Fibroblast of skin of right biceps (primary cell): ENCODE results near the gene STYXL2.
A peak's percentile ranks its signal among the peaks of the same experiment; 100 is the strongest.

Source experiments
- DNase-seq: peaks from one replicate; pipeline ENCODE4 v3.0.0-alpha.2; 2013

The STYXL2 gene

GRCh38 chr1:167093846-167094516, at the start of gene STYXL2:
Gene STYXL2 (plus strand): TSS chr1:167094075. CDS start chr1:167094850, 775 bp downstream.
- DNase-seq, result no peak

DNA sequence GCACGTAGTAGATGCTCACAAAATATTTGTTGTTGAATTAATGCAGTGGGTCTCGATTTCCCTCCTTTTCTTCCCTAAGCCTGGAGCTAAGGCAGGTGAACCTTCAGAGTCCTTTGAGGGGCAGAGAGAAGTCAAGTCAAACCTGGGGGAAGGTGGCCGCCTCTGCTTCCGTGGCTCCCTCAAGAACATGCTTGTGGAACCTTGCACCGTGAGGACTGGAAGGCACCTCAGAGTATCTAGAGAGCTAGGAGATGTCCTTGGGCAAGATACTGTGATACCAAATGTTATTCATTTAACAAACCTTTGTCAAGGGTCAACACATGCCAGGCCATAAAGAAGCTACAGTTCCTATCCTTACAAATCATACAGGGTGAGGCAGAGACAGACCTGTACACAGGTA, 42.0 kb upstream of the STYXL2 start:
- DNase-seq, result no peak

DNA sequence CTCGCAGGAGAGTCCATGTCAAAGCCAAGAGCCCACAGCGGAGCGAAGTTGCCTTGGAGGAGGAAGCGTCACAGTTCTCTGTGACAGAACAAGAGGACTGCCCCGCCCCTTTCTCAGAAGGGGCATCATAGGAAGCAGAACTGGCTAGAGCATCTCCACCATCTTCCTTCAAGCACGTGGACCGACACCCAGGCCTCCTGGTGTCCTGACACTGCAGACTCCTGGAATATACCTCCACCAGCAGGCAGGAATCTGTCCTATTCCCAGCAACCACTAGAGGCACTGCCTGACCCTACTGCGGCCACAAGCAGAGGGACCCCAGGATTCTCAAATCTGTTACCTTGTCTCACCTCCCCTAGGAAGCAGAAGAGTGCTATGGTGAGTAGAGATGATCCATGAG, 41.5 kb upstream of the STYXL2 start:
- no peak for DNase-seq

DNA sequence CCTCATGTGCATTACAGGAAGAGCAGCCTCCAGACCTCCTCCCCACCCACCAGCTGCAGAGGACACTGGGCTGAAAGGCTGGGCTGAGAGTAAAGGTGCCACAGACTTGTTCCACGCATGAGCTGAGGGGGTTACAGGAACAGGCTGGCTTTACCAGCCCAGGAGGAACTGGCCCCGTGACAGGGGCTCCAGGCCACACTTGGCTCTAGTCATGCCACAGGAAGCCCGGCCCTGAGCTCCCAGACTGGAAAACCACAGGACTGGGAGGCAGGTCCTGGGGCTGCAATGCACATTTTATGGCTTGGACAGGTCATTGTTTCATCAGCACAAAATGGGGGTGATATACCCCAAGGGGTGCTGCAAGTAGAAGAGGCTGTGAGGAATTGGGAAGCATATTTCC, 39.3 kb upstream of the STYXL2 start:
- no peak for DNase-seq

DNA sequence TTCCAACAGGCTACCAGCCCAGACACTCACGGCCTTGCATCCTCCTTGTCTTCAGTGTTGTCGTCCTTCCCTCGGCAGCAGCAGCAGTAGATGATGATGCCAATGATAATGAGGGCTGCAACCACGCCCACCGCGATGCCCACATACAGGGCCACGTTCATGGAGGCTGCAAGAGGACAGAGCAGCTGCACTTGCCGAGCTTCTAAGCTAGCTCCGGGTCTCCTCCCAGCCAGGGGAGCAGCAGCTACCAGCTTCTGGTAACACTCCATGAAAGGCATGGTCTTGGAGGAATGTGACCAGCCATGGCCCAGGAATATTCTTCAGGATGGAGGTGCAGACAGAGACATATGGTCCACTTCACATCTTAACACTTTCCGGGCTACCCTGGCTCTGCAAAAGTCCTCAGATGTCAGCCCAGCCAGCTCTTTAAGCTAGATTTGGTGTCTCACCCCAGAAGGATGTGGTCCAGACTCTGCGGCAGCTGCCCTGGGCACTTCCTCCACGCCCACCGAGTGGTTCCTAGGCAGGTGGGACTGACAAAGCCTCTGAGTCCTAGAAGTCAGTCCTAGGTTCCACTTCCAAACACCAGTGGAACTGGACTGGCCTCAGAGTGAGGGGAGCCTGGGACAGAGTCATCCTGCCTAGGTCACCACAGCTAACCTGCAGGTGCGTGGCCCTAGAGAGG, 38.8 kb upstream of the STYXL2 start:
- DNase-seq, result no peak

DNA sequence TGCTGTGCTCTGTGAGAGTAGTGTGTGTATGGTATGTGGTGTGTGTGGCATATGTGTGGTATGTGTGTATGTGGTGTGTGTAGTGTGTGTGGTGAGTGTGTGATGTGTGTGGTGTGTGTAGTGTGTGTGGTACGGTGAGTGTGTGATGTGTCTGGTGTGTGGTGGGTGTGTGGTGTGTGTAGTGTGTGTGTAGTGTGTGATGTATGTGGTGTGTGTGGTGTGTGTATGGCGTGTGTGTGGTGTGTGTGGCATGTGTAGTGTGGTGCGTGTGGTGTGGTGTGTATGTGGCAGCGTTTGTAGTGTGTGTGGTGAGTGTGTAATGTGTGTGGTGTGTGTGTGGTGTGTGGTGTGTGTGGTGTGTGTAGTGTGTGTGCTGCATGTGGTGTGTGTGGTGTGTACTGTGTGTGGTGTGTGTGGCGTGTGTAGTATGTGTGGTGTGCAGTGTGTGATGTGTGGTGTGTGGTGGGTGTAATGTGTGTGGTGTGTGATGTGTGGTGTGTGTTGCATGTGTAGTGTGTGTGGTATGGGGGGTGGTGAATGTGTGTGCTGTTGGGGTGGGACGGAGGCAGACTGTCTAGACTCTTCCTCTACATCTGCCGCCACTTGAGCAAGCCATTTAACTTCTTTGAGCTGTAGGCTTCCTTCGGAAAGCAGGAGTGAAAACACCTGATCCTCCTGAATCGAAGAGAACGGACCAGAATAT, 37.2 kb upstream of the STYXL2 start:
- DNase-seq, result no peak

DNA sequence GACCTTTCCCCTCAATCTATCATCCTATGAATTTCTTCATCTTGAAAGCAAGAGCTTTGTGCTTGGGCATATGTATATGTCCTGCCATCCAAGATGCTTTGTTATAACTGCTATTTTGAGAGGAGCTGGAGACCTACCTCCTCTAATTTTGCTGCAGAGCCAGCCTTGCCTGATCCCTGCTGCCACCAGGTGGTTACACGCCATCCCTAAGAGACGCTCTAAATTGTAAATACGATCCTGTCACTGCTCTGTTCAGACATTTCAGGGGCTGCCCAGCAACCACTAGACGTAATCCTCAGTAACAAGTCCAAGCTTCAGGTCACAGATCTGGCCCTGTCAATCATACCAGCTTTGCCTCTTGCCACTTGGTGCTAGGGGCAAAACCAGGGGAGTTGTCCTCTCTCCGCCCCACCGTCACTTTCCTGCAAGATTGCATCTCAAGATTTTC, 36.6 kb upstream of the STYXL2 start:
- DNase-seq, result peak; percentile 11

DNA sequence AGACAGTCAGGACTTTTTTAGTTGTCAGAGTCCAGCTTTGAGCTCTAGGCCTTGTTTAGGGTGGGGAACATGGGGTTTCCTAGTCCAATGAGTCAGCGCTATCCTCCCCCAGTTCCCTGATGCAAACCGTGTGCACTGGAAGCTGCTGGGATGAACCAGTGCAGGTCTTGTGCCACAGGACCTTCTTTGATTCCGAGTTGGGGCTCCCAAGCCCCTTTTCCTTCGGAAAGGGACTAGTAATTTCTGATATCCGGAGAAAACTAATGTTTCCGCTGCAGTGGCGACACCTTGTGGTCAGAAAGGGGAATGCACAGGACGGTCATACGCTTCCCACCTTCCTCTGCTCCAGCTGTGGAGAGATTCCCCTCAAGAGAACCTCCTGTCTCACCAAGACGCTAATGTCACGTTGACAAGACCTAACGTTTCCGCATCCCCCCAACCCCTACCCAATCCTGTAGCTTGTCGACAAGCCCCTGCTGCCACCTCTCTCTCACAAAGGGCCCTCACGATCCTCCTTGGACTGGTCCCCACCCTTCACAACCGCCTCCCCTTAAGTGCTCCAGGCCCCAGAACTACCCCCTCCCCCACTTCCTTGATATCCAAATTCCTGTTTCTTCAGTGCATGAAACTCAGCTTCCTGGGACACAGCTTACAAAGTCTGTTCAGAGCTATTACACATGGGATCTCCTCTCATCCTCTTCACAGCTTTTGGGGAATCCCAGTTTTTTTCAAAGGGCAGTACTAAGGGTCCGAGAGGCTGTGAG, 34.6 kb upstream of the STYXL2 start:
- DNase-seq, result peak; percentile 52

GRCh38 chr1:167059809-167060107, 34.1 kb upstream of the STYXL2 start:
- no peak for DNase-seq

DNA sequence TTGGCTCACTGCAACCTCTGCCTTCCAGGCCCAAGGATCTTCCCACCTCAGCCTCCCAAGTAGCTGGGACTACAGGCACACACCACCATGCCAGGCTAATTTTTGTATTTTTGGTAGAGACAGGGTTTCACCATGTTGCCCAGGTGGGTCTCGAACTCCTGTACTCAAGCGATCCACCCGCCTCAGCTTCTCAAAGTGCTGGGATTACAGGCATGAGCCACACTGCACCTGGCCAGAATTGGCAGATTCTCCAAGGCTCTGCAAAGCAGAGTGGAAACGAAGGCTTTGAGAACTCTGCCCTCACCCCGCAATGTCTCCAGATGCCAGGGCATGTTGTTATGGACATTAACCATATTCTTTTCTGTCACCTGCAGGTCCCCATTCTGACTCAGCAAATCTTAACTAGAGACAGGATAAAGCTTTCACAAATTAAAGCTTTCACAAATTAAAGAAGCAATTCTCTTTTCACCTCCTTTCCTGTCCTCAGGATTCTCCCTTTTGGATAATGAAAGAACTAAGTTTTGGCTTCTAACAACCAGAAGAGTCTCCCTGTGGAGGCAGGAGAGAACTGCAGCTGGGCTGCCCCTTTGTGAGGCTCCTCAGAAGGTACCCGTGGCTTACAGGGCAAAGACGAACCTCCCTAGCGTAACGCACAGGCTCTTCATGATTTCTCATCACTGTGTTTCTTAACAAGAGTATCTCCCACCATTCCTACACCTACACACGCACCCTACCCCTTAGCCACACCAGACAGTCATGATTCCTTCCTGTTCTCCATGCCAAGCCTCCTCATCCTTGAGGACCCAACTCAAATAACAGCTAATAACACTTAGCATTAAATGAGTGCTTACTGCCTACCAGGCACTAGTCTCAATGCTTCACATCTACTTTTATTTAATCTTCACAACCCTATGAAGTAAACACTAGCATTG, 33.5 kb upstream of the STYXL2 start:
- no peak for DNase-seq

DNA sequence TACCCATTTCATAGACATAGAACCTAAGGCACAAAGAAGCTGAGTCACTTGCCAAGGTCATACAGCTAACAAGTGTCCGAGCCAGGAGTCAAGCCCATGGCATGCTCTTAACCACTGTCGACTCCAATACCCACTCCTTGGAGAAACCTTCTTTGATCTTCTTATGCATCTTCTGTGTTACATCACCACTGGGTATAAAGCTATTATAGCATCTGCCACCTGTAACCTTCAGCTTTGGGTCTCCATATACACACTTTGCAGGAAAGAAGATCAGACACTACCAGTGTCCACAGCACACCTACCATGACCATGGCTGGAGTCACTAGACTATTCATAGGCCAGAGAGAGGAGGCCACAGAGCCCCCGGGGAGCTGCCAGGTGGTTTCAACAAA, 32.8 kb upstream of the STYXL2 start:
- no peak for DNase-seq

DNA sequence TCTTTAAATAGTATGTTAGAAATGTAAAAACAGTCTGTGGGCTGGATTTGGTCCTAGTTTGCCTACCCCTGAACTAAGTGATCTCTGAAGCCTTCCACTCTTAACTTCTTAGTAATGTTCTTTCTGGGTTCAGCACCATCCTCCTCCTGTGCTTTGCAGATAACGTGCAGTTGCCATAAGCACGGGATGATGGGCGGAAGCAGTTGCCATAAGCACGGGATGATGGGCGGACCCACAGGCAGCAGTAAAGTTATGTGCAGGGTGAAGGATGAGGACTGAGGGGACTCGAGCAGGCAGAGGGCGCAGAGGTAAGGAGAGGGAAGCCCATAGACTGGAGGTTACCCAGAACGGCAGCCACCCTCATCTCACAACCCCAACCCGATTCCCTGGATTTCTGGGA, 29.3 kb upstream of the STYXL2 start:
- DNase-seq, result no peak

GRCh38 chr1:167065471-167065870, 28.4 kb upstream of the STYXL2 start:
- no peak for DNase-seq

DNA sequence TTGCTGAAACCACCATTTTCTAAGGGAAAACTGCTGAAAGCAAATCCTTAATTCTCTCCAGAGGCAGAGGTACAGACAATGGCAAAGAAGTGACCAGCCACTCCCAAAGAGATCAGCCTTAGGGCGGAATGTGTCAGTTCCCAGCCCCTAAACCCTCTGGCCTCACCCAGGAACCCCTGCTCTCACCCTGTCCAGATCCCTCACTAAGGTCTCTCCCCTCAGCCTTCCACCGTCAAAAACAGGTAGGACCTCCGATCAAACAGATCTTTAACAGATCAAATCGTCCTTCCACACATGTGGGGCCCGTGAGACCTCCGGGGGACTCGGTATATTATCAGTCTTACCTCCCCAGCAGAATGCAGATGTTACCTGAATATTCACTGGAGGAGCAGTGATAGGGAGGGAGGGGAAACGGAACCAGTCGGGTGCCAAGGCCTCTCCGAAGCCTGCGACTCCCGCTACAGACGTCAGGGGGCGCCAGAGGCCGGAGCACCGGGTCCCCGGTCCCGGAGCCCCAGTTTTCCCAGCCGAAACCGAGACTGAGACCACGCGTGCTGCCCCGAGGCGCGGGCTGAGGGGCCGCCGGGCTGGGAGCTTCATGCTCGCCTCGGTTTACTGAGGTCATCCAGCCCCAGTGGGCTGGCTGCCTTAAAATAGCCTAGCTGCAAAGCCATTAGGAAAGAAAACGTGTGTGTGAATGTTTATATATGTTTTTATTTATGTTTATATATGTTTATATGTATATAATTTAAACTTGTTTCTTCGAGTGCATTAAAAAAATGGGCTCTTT, 27.3 kb upstream of the STYXL2 start:
- DNase-seq, result peak; percentile 37

- DNase-seq, result no peak
These were observed 26.0 kb upstream of the STYXL2 start for GRCh38 chr1:167067904-167068303.

DNA sequence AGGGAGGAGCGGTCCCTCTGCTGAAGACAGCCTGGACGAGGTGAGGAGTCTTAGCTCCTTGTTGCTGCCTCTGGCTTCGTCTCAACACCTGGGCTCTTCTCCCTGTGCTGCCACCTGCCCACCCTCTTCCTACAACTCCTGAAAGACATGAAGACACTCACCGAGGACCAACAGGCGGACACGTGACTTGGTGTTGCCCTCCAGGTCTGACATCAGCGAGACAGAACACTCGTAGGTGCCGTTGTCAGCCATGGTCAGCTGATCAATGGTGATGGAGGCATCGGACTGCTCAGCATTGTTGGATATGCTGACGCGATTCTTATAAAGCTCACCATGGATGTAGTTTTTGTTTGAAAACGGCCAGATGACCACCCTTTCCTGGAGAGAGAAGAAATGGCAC, 25.1 kb upstream of the STYXL2 start:
- no peak for DNase-seq

GRCh38 chr1:167071286-167071685, 22.6 kb upstream of the STYXL2 start:
- no peak for DNase-seq

DNA sequence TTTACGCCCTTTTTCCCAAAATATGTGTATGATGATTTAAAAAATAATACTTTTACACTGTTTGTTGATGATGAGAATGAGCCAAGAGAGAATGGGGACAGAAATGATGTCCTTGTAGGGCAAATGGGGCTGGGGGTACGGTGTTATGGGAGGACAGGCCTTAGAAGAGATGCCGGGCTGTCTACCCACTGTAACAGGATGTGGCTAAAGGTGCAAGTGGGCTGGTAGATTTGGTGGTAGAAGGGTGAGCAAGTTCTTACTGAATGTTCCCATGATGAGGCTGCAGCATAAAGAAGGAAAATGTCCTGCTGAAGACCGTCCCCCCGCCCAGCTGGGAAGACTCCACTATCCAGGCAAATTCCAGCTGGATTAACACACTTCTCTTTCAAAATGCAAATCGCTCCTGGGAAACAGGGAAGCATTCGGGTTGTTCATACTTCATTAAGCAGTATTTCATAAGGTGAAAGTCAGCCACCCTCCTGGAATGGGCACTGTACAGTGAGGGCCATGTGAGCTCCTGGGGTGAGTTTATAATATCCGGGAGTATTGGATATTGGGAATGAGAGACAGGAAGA, 17.7 kb upstream of the STYXL2 start:
- no peak for DNase-seq

DNA sequence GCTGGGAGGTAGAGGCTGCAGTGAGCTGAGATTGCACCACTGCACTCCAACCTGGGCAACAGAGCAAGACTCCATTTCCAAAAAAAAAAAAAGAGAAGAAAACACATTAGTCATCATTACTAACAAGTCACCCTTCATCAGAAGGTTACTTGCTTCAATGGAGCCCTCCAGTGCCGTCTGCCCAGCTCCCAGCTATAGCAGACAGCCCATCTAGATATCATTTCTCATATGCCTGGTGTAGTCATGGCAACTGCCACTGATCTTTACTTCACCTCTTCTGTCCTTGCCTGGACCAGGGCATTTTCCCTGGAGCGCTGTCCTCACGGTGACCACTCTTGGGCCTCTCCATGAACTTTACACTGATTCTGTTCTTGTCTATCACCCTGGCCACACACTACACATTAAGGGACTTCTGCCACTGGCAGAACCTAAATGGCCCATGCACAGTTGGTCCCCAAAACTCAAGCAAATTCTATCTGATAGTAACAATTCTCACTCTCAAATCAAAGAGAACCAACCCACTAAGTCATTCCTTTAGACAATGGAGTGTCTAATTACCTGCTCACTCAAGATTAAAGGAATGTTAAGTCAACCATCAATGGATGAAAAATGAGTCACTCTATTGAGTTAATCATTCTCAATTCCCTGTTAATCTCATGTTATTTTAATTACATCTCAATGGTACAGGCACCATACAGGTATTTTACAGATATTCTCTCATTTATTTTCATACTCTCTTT, 16.6 kb upstream of the STYXL2 start:
- no peak for DNase-seq

- DNase-seq, result no peak
These were observed 16.0 kb upstream of the STYXL2 start for GRCh38 chr1:167077868-167078210.
